GM19099 (cell line): ENCODE results near the gene SPOCD1.

Source experiments
- POLR2A ChIP-seq: IDR thresholded peaks from 3 replicates; pipeline ENCODE4 v1.6.1; 2011; ENCODE audit warnings: low read depth; ENCODE audit not compliant: insufficient read length; ENCODE audit errors: extremely low read depth

Gene SPOCD1

GRCh38 chr1:31815752-31816500 is at the start of gene SPOCD1:
Gene SPOCD1, minus strand, starts transcription at chr1:31816022. Its CDS starts 689 bp downstream, at chr1:31815333.
- no peak for TF ChIP-seq POLR2A

- no peak for TF ChIP-seq POLR2A
These were observed 46.2 kb upstream of the SPOCD1 start for GRCh38 chr1:31862071-31862470.

DNA sequence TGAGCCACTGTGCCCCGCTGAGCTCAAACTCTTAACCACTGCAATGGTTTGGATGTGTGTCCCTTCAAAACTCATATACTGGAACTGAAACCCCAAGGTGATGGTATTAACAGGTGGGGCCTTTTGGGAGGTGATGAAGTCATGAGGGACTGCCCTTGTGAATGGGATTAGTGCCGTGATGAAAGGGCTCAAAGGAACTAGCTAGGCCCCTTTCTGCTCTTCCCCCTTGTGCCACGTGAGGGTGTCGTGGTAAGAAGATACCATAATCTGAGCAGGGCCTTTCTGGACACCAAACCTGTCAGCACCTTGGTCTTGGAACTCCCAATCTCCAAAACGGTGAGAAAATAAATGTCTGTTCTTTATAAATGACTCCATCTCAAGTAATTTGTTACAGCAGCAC is 45.5 kb upstream of the SPOCD1 start:
- no peak for TF ChIP-seq POLR2A

- no peak for TF ChIP-seq POLR2A
These were observed 44.8 kb upstream of the SPOCD1 start for GRCh38 chr1:31860581-31860980.

DNA sequence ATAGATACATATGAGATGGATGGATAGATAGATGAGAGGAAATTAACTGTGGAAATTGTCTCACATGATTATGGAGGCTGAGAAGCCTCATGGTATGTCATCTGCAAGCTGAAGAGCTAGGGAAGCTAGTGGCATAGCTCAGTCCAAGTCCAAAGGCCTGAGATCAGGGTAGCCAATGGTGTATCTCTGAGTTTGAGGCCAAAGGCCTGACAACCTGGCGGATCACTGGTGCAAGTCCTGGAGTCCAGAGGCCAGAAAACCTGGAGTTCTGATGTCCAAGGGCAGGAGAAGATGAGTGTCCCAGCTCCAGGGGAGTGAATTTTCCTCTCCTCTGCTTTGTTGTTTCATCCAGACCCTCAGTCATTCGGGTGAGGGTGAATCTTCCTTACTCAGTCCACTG is 43.9 kb upstream of the SPOCD1 start:
- no peak for TF ChIP-seq POLR2A

GRCh38 chr1:31859044-31859443 is 43.2 kb upstream of the SPOCD1 start:
- TF ChIP-seq POLR2A = no peak

DNA sequence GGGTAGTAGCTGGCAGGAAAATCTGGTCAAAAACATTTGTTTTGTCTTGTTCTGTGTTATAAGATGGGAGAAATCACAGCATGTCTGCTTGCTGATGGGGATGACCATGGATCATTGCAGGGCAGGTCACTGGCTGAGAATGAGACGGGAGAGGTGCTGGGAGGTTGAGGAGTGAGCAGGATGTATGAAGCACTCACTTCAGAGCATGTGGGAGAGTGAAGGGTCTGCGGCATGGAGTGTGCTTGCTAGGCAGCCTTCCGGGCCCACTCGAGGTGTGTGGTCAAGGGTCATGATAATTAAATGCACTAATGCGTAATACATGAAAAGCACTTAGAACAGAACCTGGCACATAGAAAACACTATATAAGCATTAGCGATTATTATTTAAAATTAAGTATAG is 42.0 kb upstream of the SPOCD1 start:
- TF ChIP-seq POLR2A = no peak

DNA sequence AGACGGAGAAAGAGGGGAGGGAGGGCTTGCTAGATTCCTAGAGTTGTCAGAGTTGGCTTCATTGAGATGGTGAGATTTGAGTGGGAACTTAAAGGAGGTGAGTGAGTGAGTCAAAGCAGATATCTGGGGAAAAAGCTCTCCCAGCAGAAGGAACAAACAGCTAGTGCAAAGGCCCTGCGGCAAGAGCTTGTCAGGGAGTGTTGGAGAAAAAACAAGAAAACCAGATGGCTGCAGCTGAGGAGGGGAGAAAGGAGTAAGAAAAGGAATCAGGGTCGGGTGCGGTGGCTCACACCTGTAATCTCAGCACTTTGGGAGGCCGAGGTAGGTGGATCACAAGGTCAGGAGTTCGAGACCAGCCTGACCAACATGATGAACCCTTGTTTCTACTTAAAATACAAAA is 40.3 kb upstream of the SPOCD1 start:
- no peak for TF ChIP-seq POLR2A

DNA sequence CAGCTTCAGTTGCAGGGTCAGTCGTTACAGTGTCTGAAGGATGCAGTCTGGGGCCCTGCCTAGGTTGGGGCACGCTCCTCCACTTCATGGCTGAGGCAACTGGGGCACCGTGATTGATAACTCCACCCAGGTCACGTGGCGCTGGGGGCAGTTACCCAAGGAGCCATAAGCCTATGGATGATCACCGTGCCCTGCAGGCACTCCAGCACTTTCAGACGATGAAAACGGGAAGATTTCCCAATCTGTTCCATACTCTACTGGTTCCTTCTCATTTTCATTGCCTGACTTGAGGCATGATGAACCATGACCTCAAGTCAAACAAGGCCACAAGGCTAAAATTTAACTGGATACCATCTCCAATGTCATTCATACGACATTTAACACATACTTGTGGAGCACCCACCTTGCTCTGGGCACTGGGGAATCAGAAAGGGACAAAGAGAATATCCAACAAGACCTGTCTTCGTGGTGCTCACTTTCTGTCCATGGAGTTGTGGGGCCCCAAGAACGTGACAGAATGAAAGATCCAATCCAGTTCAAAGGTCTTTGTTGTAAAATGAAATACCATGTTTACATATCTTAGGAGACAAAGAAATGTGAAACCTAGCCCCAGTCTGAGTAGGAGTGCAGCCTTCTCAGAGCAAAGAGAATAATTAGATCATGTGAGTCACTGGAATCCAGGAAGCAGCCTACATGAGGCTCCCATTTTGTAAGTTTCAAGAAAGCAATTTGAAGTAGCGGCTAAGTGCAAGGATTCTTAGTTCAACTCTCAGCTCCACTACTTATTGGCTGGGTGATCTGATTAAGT is 39.4 kb upstream of the SPOCD1 start:
- TF ChIP-seq POLR2A = no peak

DNA sequence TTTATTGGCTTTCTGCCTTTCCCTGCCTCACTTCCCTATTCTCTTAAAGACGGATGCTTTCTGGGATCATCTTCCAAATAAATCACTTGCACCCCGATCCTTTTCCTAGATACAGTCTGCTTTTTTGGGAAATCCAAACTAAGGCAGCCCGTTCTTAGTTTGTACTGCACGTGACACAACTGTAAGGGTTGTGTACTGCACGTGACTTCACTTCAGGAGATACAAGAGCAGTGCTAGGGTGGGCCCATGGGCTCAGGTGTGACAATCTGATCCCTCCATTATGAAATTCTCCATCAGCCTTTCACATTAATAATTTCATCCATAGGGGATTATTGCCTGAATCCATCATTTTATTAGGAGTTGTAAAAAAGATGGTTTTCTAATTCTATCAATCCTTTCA is 33.8 kb upstream of the SPOCD1 start:
- no peak for TF ChIP-seq POLR2A

DNA sequence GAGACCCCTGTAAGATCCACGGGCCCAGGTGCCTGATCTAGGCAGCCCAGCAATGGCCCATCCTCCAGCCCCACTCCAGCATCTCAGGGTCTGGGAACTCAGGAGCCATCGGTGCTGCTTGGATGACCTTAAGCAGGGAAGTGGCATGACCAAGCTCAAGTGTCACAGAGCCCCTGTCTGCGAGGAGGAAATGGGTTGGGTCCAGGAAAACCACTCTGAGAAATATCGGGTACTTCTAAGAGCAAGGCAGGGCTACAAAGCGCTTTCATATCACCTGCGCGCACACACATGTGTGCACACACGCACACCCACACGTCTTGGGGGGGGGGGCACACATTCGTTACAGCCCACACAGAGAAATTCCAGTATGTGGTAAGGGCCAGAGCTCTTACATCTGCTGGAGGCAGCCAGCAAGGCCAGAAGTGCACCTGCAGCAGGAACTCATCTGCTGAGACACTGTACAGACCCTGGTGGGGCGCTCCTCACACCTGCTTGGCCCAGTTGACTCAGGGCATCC is 32.6 kb upstream of the SPOCD1 start:
- no peak for TF ChIP-seq POLR2A

GRCh38 chr1:31846484-31846883 is 30.7 kb upstream of the SPOCD1 start:
- TF ChIP-seq POLR2A = no peak

DNA sequence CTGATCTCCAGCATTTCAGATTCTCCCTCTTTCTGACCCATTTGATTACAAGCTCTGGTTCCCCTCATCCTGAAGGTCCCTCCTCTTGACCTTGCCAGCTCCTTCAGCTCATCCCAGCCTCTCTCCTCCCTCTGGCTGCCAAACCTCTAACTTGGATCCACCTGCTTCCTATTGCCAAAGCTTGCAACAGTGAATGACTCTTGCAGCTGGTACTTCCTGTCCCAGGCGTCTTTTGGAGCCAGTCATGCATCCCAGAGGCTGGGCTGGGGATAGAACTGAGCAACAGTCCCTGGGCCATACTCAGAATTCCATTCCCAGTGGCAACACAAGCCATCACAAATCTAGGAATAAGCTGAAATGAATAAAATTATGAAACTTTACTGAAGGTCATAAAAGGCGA is 27.7 kb upstream of the SPOCD1 start:
- TF ChIP-seq POLR2A = no peak

GRCh38 chr1:31839662-31840343 is 24.0 kb upstream of the SPOCD1 start:
- TF ChIP-seq POLR2A = no peak

GRCh38 chr1:31837451-31838158 is 21.8 kb upstream of the SPOCD1 start:
- no peak for TF ChIP-seq POLR2A

DNA sequence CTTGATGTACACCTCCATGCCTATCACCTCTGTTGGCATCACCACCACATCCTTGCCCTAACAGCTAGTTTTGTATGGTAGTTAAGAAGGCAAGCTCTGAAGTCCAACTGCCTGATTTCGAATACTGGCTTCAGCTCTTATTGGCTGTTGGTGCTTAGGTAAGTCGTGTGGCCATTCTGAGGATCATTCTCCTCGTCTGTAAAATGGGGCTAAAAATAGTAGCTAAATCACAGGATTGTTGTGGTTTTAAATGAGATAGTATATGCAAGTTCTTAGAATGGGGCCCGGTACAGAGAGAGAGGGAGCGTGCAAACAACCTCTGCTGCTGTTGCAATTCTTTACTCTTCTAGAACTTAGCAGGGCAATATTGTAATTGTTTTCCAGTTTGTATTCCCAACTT is 20.8 kb upstream of the SPOCD1 start:
- TF ChIP-seq POLR2A = no peak

DNA sequence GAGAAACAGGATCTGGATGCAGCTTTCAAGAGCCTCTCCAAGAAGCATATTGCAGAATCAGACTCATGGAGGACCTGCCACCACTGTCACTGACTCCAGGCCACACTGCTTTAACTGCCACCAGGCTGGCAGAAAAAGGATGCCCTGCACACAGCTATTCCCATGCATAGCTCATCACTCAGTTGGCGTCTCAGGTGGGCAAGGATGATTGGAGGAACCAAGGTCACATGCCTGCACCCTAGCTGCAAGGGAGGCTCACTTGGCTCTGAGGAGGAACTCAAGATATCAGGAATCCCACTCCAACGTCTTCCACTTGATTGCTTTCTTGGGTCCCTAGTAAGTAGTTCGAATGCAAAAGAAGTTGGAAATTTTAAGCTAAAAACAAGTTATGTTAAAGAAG is 19.6 kb upstream of the SPOCD1 start:
- TF ChIP-seq POLR2A = no peak
